Activated gamma-delta T cell treated with anti-CD3 and anti-CD28 coated beads, Interleukin-2, amount 50 U/mL, for 16 hours (primary cell): Measurements from ENCODE around the gene NELL2.
"Not testable (repeated sequence)": the region's sequence is repeated elsewhere in the genome, so short reads cannot be mapped to it uniquely, and the experiment has no call there.

Experiments
- DNase-seq: peaks from one replicate; pipeline ENCODE4 v3.0.0-alpha.2; 2020; ENCODE audit warnings: low read depth

Gene NELL2

DNA sequence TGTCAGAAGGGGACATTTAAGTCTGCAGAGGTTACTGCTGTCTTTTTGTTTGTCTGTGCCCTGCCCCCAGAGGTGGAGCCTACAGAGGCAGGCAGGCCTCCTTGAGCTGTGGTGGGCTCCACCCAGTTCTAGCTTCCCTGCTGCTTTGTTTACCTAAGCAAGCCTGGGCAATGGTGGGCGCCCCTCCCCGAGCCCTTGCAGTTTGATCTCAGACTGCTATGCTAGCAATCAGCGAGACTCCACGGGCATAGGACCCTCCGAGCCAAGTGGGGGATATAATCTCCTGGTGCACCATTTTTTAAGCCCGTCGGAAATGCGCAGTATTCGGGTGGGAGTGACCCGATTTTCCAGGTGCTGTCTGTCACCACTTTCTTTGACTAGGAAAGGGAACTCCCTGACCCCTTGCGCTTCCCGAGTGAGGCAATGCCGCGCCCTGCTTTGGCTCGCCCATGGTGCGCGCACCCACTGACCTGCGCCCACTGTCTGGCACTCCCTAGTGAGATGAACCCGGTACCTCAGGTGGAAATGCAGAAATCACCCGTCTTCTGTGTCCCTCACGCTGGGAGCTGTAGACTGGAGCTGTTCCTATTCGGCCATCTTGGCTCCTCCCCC lies 189.2 kb downstream of the NELL2 start:
- DNase-seq: not testable (repeated sequence)

DNA sequence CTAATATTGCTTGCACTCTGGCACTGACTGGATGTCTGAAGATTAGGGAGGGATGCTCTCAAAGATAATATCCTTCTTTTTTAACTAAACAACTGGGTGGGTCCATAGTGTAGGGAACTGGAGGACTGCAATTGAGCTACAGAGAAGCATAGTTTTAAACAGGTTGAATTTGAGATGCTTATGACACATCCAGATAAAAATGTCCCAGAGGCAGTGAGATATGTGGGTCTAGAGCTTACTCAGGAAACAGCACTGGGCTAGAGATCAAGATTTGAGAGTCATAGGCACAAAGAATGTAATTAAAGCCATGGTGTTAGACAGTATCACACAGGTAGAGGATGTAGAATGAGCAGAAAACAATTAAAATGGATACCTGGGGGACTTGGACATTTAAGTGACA lies 198.4 kb downstream of the NELL2 start:
- DNase-seq: no peak

DNA sequence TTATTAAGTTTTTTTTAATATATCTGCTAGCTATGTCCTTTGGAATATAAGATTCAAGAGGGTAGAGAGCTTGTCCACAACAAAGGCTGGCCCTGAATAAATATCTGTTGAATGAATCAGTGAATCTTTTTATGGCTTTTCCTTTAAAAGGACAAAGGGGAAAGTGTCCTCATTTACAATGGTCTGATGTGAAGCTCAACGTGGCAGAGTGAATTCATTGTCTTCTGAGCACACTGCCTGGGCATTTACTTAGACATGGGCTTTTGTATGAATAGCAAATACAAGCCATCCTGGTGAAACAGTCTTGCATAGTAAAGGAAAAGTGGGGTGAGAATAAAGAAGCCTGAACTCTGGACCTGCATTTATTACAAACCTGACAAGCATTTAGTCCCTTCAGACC lies 201.2 kb downstream of the NELL2 start:
- DNase-seq: no peak

DNA sequence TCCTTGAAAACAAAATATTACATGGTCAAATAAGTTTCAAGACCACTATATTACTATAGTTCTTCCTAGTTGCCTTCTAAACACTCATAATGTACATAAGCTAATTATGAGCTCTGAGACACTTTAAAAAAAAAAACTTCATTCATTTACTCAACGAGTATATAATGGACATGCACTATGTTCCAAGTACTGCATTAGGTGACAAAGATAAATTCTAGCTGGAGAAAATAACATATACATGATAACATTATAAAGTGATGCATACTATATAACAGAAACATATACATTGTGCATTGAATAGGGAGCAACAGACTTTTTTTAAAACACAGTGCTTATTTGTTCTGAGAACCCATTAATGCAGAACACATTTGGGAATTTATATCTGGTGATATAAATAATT lies 202.3 kb downstream of the NELL2 start:
- no peak for DNase-seq

DNA sequence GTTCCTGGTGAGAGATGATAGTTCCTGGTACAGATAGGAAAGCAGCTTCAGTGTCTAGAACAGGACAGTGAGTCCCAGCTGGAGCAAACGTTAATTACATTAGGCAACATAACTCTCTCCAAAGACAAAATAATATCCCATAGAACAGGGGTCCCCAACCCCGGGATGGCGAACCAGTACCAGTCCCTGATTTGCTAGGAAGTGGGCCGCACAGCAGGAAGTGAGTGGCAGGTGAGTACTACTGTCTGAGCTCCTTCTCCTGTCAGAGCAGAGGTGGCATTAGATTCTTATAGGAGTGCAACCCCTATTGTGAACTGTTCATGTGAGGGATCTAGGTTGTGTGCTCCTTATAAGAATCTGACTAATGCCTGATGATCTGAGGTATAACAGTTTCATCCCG lies 204.1 kb downstream of the NELL2 start:
- no peak for DNase-seq

DNA sequence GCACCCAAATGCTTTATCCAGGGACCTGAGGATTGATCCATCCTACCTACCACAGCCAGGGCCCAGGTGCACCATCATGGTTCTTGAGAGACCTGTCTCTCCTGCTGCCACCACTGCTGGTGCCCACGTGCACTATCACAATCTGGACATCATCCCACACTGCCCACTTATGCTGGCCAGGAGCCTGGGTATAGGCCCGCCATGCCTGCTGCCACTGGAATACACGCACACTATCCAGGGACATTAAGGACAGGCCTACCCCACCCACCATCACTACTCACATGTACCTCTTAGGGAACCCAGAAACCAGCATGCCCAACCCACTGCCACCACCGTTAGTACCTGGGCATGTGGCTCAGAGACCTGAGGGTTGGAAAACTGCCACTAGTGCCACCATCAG lies 207.7 kb downstream of the NELL2 start:
- DNase-seq: no peak

DNA sequence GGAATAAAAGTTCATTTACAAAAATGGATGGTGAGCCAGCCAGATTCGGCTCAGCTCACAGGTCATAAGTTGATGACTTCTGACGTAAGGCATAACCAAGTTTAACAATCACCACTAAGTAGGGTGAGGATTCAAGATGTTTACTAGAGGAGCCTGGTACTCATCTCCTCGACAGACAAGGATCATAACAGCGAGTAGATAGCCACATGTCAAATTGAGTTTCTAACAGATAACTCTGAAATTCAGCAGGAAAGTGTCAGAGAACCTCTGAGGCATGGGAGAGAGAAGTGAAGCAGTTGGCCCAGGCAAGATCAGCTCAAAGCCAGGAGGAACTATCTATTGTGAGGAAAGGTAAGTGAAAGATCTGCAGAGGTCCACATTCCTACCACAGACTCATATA lies 208.7 kb downstream of the NELL2 start:
- no peak for DNase-seq

DNA sequence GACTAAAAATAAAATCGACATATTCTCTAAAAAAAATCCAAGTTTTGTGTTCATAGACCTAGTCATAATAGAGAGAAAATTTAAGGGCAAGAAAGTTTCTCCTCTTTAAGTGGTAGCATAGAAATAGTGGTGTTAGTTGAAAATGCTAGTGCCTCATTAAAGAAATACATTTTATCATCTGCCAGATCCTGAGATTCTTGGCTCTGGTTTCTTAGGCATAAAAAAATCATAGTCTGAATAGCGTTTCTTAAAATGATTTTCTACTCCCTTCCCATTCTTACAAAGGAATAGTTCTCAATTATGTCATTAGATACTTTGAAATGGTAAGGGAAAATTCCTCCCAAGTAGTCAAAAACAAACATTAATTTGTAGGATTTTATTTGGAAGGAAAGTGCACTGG lies 212.8 kb downstream of the NELL2 start:
- DNase-seq: no peak

DNA sequence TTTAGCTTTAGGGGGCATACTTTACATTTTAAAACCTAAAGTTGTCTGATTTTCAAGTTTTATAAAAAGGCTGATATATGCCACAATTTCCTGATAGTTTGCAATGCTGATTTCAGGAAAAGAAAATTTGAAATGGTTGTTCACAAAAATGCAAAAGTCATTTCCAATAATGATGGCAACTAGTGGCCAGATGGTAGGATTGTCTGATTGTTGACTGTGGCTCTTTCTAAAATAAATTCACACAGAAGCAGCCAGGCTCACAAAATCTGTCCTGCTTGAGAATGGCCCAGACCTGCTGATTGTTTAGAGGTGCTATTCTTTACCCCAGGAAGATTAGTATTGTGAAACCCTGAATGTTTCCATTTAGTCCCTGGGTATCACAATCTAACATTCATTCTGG lies 220.3 kb downstream of the NELL2 start:
- DNase-seq: no peak

DNA sequence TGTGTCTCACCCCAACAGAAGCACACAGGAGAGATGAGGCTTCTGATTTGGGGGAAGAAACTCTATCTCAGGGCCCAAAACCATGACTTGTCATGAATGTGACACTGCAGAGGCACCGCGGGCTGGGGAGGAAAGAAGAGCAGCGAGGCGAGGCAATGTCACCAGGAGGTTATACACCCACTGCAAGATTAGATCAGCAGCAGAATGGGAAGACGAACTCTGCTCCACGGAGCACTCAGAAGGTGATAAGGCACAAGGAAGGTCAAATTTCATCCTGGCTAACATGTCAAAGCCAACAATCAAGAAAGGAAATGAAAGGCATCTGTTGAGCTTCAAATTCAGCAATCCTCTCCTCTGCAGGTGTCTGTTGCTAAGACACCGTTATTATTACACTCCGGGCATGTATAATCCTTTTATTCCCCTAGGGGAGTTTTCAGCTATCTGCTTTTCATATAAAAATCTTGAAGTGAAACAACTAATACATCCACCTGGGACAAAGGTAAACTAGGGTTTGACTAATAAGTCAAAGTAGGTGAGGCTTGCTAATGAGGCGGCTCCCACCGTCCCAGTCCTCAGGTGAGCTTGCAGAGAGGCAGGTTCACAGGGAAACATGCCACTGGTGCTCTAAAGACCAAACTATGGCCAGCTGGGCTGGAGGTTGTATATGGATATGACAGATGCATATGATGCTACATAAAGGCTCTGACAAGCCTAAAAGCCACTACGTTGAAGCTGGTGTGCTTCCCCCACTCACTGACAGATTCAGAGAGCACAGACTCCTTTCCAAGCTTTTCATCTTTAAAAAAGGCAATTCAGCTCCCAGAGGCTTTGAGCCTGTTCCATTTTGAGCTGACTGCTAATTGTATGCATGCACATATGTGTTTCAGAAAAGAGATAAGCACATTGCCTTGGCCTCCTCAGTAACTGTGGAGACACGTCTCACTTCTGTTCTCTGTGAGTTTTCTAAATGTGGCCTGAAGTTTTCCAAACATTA lies 221.2 kb downstream of the NELL2 start:
- no peak for DNase-seq

DNA sequence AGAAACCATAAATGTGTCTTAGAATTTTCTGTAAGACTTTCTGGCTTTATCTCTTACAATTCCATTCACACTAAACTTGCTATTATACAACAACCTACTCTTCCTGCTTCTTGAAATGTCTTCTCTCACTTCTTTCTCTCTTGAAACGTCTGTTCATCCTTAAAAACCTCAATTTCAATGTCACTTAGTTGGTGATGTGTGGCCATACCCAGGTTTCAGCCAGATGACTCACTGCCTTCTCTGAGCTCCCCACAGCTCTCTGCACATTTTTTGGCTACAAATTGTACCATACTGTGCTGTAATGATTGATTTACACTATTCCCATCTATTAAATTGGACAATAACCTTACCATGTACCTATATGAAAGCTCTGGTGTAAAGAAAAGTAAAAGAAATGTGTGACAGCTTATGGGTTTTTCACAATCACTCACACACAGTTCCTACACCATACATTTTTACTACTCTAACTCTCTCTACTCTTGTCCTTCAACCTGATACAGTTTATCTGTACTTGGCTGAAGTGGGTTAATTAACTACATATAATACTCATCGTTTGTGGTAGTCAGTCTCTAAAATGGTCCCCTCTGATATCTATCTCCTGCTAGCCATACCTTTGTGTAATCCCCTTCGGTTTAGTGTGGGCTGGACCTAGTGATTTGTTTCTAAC lies 222.1 kb downstream of the NELL2 start:
- no peak for DNase-seq

DNA sequence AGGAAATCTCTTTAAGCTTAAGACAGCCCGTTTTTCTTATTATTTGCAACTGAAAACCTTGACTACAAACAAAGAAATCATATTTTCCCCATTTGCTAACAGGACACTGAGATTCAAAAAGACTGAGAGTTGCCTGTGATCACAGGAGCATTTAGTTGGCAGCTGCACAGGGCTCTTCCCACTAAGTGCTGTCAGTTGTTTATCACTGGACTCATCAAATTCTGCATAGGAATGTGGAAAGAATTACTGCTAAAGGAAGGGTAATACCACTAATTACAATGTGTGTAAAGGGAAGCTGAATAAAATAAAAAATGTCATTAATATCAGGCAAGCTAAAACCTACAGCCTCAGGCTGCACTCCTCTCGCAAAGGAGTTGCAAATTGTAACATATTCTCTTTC lies 226.4 kb downstream of the NELL2 start:
- DNase-seq: no peak

DNA sequence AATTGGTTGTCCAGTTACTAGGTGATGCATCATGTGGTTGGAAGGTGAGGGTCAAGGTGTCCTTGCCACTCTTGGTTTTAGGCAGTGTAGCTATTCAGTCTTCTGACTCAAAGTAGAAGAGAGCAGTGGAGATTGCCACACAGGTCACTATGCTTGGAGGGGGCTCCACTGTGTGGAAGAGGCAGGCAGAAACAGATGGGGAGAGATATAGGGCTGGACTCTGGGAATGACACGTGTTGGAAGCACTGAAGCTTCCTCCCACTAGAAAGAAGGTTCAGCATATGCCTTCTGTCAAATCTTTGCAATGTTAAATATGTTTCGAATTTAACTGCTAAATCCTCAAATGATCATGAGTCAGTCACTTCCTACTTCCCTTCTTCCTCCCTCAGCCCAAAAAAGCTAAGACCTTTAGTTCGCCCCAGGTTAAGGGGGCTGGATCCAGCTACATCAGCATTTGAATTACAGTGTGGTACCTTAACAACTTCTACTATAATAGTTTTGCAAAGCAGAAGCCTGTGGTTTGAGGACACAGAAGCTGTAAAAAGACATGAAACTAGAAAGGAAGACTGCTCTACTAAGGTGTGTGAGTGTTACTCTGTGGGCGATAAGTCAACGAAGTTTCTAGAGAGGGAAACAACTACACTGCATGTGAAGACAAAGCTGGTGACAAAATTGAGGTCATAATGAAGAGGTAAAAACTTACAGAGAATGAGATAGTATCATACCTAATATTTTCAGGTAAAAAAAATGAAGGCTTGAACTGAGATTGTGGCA lies 228.0 kb downstream of the NELL2 start:
- DNase-seq: no peak

DNA sequence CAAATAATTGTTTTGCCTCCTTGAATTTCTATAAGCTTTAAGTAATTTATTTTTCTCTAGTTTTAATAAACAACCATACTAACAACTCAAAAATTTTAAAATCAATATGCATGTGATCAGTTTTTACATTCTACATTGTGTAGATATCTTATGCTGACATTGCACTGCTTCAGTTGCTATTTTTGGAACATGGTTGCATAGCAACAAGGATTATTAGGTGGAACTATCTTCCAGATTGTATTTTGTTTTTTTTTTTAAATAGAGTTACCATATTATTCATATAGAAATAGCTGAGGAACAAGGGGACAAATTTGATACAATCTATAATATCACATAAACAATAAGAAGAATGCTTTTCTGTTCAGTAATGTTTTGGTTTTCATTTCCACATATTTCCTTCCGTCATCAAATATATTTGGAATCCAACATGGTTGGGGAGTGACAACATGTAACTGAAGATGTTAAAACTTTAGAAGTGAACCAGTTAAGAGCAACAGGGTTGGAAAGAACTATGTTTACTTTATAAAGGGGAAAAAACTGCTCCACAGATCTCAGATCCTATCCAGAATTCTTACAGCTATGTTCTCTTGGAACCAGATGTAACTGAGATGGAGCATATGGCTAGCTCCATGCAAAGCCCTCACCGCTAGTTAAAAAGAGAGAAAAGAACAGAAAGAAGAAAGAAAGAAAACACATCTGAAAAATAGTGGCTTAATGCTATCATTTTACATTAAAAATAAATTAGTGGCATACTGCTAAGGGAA lies 235.5 kb downstream of the NELL2 start:
- no peak for DNase-seq

DNA sequence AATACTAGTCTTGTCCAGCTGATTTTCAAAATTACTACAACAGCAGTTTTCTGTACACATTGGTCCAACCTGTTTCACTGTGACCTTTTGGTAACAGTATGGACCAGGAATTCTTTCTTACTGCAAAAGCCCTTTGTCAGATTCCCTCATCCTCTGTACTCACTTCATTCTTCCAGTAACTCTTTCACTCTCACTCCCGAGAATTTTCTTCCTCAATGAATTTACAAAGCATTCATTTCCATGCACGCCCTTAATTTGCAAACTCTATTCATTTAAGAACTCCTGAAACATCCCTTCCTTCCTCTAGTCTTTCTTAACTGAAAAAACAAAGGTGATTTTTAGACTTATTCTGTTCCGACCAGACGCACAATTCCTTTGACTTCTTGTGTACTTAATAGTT lies 238.2 kb downstream of the NELL2 start:
- DNase-seq: no peak

DNA sequence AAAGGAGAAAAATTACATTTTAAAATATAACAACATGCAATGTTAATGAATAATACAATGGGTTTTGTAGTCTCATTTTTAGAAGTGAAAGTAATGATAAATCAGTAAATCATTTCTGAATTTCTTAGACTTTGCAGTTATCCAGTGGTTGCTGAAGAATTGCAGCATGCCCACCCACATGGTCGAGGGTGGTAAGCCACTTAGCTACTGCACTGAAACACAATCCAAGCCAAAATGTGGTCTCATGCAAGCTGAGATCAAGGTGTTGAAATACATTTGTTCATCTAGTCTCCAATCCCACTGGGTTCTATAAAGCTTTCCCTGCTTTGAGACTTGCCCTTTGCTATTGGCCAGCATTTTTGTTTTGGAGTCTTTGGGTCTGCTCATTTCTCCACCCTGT lies 247.9 kb downstream of the NELL2 start:
- DNase-seq: no peak

DNA sequence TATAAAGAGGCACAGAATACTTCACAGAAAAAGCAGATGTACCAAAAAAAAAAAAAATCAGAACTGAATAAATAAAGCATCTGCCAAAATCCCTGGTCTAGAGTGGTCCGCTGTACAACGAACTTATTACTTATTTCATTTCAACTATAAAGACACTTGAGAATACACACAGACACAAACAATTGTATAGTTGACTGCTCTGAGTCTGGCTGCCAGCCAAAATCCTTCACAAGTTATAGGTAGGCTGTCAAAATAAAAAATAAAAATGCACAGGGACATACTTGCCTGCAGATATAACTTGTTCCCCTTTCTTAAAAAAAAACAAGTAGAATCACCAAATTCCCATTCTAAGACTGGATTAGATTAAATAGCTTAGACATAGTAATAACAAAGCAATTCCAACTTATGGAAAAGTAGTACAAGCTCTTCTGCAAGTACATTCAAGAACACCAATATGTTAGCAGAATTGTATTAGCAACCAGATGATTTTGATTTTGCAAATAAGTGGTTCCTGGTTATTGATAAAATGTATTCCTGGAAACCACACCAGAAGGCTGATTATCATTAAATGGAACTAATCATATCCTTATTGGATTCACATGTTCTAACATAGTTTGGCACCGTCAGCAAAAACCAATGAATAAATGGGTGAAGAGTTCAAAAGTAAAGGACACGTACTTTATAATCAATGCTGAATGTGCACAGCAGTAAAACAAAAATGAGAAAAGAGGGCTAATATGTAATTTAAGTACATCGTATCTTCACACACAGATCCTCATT lies 248.5 kb downstream of the NELL2 start:
- DNase-seq: no peak

DNA sequence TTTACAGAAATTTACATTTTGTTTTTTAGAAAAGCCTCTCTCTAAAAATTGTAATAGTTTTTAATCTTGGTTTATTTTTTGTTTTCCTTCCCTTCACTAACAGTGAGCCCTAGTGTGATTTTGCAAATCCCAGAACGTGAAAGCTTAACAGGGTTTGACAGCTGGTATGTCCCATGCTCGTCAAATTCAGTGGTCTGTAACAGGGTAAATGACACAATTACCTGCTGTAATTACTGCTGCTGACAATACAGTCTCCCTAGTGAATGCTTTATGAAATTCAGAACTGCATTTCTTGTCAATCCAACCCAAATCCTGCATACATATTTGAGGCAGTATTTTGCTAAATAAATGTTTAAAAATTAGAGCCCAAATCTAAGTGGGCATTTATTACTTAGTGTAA lies 249.2 kb downstream of the NELL2 start:
- no peak for DNase-seq

DNA sequence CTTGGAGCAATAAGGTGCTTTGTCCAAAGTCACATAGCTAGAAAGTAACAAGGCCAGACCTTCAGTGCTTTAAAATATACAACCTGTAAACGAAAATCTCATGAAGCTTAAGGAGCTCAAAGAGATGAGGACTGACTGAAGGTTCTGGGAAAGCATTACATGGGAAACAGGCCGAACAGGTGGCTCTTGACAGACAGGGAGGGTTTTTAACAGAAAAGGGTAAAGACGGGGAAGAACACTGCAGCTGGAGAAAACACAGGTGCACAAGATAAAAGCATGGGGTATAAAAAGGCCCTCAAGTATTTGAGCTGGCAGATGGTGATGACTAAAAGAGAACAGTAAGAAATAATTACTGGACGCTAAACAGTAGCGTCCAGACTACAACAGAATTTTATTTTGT lies 257.2 kb downstream of the NELL2 start:
- no peak for DNase-seq

DNA sequence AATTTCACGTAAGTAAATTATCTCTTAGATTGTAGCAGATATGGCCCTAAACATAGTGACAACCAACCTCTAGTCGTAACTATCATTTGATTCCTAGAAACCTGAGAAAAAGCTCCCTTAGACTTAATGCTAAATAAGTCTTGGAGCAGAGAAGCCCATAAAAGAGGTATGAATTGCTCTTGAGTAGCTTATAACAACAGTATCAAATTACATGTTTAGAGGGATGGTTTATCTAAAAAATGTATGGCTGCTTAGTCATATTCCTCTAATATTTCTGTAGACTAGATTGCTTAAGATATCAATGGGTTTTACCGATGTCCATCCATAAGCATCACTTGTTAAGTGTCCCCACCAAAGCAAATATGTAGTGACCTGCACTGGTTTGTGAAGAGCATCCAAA lies 259.7 kb downstream of the NELL2 start:
- DNase-seq: no peak

DNA sequence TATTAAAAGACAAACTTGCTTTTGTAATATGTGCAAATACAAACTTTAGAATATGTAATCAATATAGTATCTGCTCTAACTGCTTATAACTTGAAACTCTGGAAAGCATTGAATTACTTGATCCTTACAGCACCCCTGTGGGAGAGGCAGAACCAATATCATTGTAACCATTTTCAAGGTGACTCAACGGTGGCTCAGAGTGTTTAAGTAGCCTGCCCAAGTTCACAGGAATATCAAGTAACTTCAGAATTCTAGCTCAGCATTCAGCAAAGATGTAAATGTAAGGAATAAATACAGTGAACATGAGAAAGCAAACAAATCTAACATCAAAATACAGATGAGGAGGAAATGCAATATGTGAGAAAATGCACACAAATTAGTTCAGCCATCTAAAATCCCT lies 264.6 kb downstream of the NELL2 start:
- DNase-seq: no peak
